Neuronal stem cell (in vitro differentiated cells): Measurements from ENCODE around the gene GLI3.

Source experiments
- DNase-seq: peaks from one replicate; pipeline ENCODE4 v3.0.0-alpha.2; 2013; ENCODE audit warnings: low spot score
- H2AFZ ChIP-seq: one replicate; pipeline ENCODE4 v1.6.1; 2013; ENCODE audit warnings: mild to moderate bottlenecking, low read length, inconsistent platforms
- H2AK5ac ChIP-seq: 2 replicates; pipeline ENCODE4 v1.6.1; 2013; ENCODE audit warnings: low read depth, mild to moderate bottlenecking, inconsistent platforms, low read length, moderate library complexity, mixed read lengths
- H2BK120ac ChIP-seq: 2 replicates; pipeline ENCODE4 v1.6.1; 2013; ENCODE audit warnings: low read depth, mild to moderate bottlenecking, inconsistent platforms, low read length, moderate library complexity, mixed read lengths
- H2BK12ac ChIP-seq: one replicate; pipeline ENCODE4 v1.6.1; 2013; ENCODE audit warnings: low read length, inconsistent platforms
- H2BK15ac ChIP-seq: 2 replicates; pipeline ENCODE4 v1.6.1; 2013; ENCODE audit warnings: mild to moderate bottlenecking, low read length, inconsistent platforms, mixed read lengths
- H2BK5ac ChIP-seq: one replicate; pipeline ENCODE4 v1.6.1; 2013; ENCODE audit warnings: inconsistent platforms, mild to moderate bottlenecking, low read length, moderate library complexity
- H3K14ac ChIP-seq: one replicate; pipeline ENCODE4 v1.6.1; 2013; ENCODE audit warnings: low read length, inconsistent platforms
- H3K18ac ChIP-seq: 2 replicates; pipeline ENCODE4 v1.6.1; 2013; ENCODE audit warnings: low read length, inconsistent platforms
- H3K23ac ChIP-seq: 2 replicates; pipeline ENCODE4 v1.6.1; 2013; ENCODE audit warnings: low read depth, mild to moderate bottlenecking, mixed read lengths, low read length, inconsistent platforms; ENCODE audit not compliant: poor library complexity
- H3K27ac ChIP-seq: replicated peaks from 3 replicates; pipeline ENCODE4 v1.5.1; 2013; ENCODE audit warnings: low read length, inconsistent platforms
- H3K27me3 ChIP-seq, 3 experiments: 2 replicates each; pipeline ENCODE4 v1.6.1; 2013; ENCODE audit warnings: low read length in 3 of 3, mild to moderate bottlenecking in 2 of 3, inconsistent platforms in 1 of 3, low read depth in 1 of 3, mixed read lengths in 1 of 3, moderate library complexity in 1 of 3; ENCODE audit not compliant: control insufficient read depth in 3 of 3, insufficient read depth in 3 of 3
- H3K36me3 ChIP-seq, 2 donors: replicated peaks in 1 of 2; 2 replicates each; pipeline ENCODE4 v1.6.1; 2013; ENCODE audit warnings: low read length in 2 of 2; ENCODE audit not compliant: control insufficient read depth in 2 of 2, insufficient read depth in 2 of 2
- H3K4ac ChIP-seq: 2 replicates; pipeline ENCODE4 v1.6.1; 2013; ENCODE audit warnings: inconsistent platforms, mild to moderate bottlenecking, low read length, moderate library complexity
- H3K4me1 ChIP-seq, 2 donors: 1 replicate in 1 of 2; 2 replicates in 1 of 2; pipeline ENCODE4 v1.6.1; 2013; ENCODE audit warnings: low read length in 2 of 2, low read depth in 1 of 2; ENCODE audit not compliant: control insufficient read depth in 2 of 2, insufficient read depth in 1 of 2
- H3K4me2 ChIP-seq: one replicate; pipeline ENCODE4 v1.6.1; 2013; ENCODE audit warnings: mild to moderate bottlenecking, low read length, inconsistent platforms; ENCODE audit not compliant: insufficient read depth, poor library complexity, severe bottlenecking
- H3K4me3 ChIP-seq, 2 donors: 2 replicates each; pipeline ENCODE4 v1.5.1; 2013; ENCODE audit warnings: low read length in 2 of 2, mild to moderate bottlenecking in 2 of 2, inconsistent platforms in 1 of 2, moderate library complexity in 1 of 2
- H3K79me1 ChIP-seq: one replicate; pipeline ENCODE4 v1.6.1; 2013; ENCODE audit warnings: low read depth, mild to moderate bottlenecking, inconsistent platforms, low read length, moderate library complexity
- H3K9ac ChIP-seq: one replicate; pipeline ENCODE4 v1.6.1; 2013; ENCODE audit warnings: mild to moderate bottlenecking, low read depth, low read length, inconsistent platforms; ENCODE audit not compliant: poor library complexity
- H3K9me3 ChIP-seq, 2 donors: replicated peaks in 1 of 2; 2 replicates each; pipeline versions ENCODE3 to v1.6.1; 2013; ENCODE audit warnings: low read length in 2 of 2, mild to moderate bottlenecking in 2 of 2, inconsistent platforms in 1 of 2, low read depth in 1 of 2, mixed read lengths in 1 of 2, moderate library complexity in 1 of 2; ENCODE audit not compliant: control insufficient read depth in 2 of 2, insufficient read depth in 1 of 2
- H4K8ac ChIP-seq: one replicate; pipeline ENCODE4 v1.6.1; 2013; ENCODE audit warnings: low read depth, mild to moderate bottlenecking, inconsistent platforms, low read length, moderate library complexity
- H4K91ac ChIP-seq: one replicate; pipeline ENCODE4 v1.6.1; 2013; ENCODE audit warnings: low read length, low read depth, mild to moderate bottlenecking, inconsistent platforms; ENCODE audit not compliant: poor library complexity
- WGBS, 2 donors: extraction: QIAGEN DNeasy Blood & Tissue Kit; methylation state at CpG; one replicate each; pipeline ENCODE4 v1.1.7; 2013; ENCODE audit warnings: missing lambda C conversion rate in 2 of 2, mixed read lengths in 1 of 2; ENCODE audit not compliant: insufficient read length in 2 of 2, insufficient replicate concordance in 1 of 2; ENCODE audit errors: extremely low coverage in 2 of 2; 5-methylcytosine and 5-hydroxymethylcytosine counted together

The GLI3 gene

DNA sequence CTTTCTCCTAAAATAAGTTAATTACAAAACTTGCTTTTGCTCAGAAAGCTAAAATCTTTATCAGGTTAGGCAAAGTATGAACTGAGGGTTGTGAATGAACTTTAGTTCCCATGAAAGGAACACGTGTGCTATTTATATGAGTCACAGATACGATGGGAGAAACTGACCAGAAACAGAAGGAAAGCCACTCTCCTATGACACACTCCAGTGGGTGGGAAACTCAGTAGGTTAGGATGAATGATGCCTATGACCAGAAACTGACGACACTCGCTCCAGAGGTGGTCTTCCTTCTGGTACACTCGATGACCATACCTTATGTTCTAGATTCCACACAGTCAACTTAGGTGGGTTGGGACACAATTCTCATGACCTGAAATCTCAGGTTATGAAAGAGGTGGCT, 318.4 kb downstream of the GLI3 start:
- no peak overlapping the region for H4K91ac ChIP-seq
- H3K4me1 ChIP-seq: no peaks in the 10 kb centered on the region
- no peaks in the 10 kb centered on the region for H3K36me3 ChIP-seq
- H3K4me2 ChIP-seq: no peak overlapping the region
- H3K9ac ChIP-seq: no peak overlapping the region
- H3K14ac ChIP-seq: no peak overlapping the region
- no peak overlapping the region for H2BK15ac ChIP-seq
- H3K27me3 ChIP-seq: no peaks in the 10 kb centered on the region
- no peak overlapping the region for H3K23ac ChIP-seq
- no peaks in the 10 kb centered on the region for H3K9me3 ChIP-seq
- no peak overlapping the region for H3K27ac ChIP-seq
- H3K18ac ChIP-seq: no peak overlapping the region
- H2BK12ac ChIP-seq: no peak overlapping the region
- H3K4me3 ChIP-seq: no peak overlapping the region
- H2AFZ ChIP-seq: no peak overlapping the region
- no peak overlapping the region for H2BK120ac ChIP-seq
- no peaks in the 10 kb centered on the region for H3K79me1 ChIP-seq
- DNase-seq: no peak
- H2BK5ac ChIP-seq: no peak overlapping the region
- H4K8ac ChIP-seq: no peak overlapping the region
- H3K4ac ChIP-seq: no peak overlapping the region
- no CpG with 5 or more reads among the region's 5 CpGs for WGBS, 2 donors
- H2AK5ac ChIP-seq: no peak overlapping the region

DNA sequence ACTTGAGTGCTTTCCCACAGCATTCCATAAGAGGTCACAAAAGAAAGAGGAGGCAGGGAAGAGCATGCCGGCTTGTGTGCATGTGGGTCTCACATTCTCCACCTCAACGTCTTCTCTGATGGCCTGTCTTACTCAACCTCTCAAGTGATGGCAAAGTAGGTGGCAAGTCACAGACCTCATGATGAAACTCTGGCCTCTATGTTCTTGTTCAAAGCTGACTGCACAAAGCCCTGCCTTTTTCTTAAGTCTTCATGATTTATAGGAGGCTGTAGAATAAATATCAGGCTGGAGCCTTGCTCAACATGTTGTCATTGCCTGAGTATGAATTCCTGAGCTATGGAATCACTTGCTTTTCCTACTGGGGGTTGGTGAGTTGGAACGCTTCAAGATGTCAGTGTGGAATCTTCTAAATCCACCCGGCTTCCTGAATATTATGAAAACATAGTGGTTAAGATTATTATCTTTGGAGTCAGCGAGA, 320.5 kb downstream of the GLI3 start:
- Histone ChIP-seq H2BK12ac (no peak overlapping the region), H3K4me2 (no peak overlapping the region), H2AFZ (no peak overlapping the region), H4K91ac (no peak overlapping the region), H3K4ac (no peak overlapping the region), H3K27me3 (no peaks in the 10 kb centered on the region), H3K23ac (no peak overlapping the region), H3K9ac (no peak overlapping the region), H2BK15ac (no peak overlapping the region), H2BK120ac (no peak overlapping the region), H3K79me1 (no peaks in the 10 kb centered on the region), H3K4me3 (no peak overlapping the region), H3K9me3 (no peaks in the 10 kb centered on the region), H4K8ac (no peak overlapping the region), H3K36me3 (no peaks in the 10 kb centered on the region), H3K18ac (no peak overlapping the region), H2AK5ac (no peak overlapping the region), H2BK5ac (no peak overlapping the region), H3K27ac (no peak overlapping the region), H3K4me1 (peaks cover 0 to 2% of the 10 kb centered on the region in 2 donors), H3K14ac (no peak overlapping the region)
- no peak for DNase-seq
- WGBS, 2 donors: no CpG with 5 or more reads among the region's 5 CpGs

DNA sequence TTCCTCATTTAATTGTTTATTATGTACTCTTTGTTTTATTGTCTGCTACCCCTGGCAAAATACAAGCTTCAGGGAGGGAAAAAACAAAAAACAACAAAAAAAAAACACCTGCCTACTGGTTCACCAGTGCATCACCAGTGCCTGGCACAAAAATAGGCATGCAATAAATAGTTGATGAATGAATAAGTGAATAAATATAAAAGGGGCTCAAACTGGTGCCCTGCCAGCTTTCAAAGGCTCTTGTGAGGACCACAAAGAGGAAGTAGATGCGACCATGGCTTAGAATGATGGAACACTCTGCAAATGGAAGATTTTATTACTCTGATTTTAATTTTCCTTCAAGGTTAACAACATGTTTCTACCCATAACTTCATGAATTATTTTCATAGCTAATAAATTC, 321.1 kb downstream of the GLI3 start:
- Histone ChIP-seq H4K91ac (no peak overlapping the region), H3K14ac (no peak overlapping the region), H3K4me3 (no peak overlapping the region), H3K9me3 (no peaks in the 10 kb centered on the region), H3K79me1 (no peaks in the 10 kb centered on the region), H3K4me2 (no peak overlapping the region), H2BK15ac (no peak overlapping the region), H3K27me3 (no peaks in the 10 kb centered on the region), H2AK5ac (no peak overlapping the region), H2BK12ac (no peak overlapping the region), H2BK5ac (no peak overlapping the region), H3K18ac (no peak overlapping the region), H3K9ac (no peak overlapping the region), H3K27ac (no peak overlapping the region), H2AFZ (no peak overlapping the region), H4K8ac (no peak overlapping the region), H3K36me3 (no peaks in the 10 kb centered on the region), H3K23ac (no peak overlapping the region), H2BK120ac (no peak overlapping the region), H3K4ac (no peak overlapping the region), H3K4me1 (peaks cover 0 to 2% of the 10 kb centered on the region in 2 donors)
- WGBS, 2 donors: no CpG with 5 or more reads among the region's 1 CpG
- DNase-seq: no peak

DNA sequence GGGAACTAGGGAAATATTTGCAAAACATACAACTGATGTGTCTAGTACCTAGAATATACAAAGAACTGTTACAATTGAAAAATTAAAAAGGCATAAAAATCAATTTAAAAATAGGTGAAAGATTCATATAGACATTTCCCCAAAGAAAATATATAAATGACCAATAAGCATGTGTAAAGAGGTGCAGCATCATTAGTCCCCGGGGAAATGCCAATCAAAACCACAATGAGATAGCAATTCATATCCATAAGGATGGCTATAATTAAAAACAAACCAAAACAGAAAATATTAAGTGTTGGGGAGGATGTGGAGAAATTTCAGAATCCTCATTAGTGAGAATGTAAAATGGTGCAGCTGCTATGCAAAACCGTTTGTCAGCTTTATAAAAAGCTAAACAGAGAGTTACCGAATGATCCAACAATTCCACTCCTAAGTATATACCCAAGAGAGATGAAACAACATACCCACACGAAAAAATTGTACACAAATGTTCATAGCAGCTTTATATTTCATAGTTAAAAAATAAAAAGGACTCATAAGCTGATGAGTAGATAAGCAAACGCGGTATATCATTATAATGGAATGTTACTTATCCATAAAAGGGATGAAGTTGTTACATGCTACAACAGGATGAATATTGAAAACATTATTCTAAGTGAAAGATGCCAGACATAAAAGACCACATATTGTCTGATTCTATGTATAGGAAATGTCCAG, 324.0 kb downstream of the GLI3 start:
- Histone ChIP-seq H3K79me1 (no peaks in the 10 kb centered on the region), H2AK5ac (no peak overlapping the region), H3K4me3 (no peak overlapping the region), H2BK120ac (no peak overlapping the region), H3K9me3 (no peaks in the 10 kb centered on the region), H3K14ac (no peak overlapping the region), H4K8ac (no peak overlapping the region), H3K18ac (no peak overlapping the region), H3K36me3 (no peaks in the 10 kb centered on the region), H3K27ac (no peak overlapping the region), H2AFZ (no peak overlapping the region), H3K4ac (no peak overlapping the region), H2BK12ac (no peak overlapping the region), H3K27me3 (no peaks in the 10 kb centered on the region), H2BK5ac (no peak overlapping the region), H4K91ac (no peak overlapping the region), H3K4me1 (peaks cover 0 to 2% of the 10 kb centered on the region in 2 donors), H3K9ac (no peak overlapping the region), H3K4me2 (no peak overlapping the region), H3K23ac (no peak overlapping the region), H2BK15ac (no peak overlapping the region)
- DNase-seq: no peak
- no CpG with 5 or more reads among the region's 6 CpGs for WGBS, 2 donors
